Measurements from ENCODE around the gene GNAQ.

The GNAQ gene

GRCh38 chr9:78030553-78031443 is 813 bp downstream of the GNAQ start:
- DNase-seq, result peak; percentile 61

GRCh38 chr9:78030296-78030552 is 1.4 kb downstream of the GNAQ start:
- DNase-seq, result peak; percentile 18

- no peak for DNase-seq
Observed at GRCh38 chr9:78029551-78030295, 1.9 kb downstream of the GNAQ start.

GRCh38 chr9:78028926-78029325 is 2.7 kb downstream of the GNAQ start:
- no peak for DNase-seq

GRCh38 chr9:78026947-78027346 is 4.7 kb downstream of the GNAQ start:
- DNase-seq, result no peak

- no peak for DNase-seq
Observed at GRCh38 chr9:78026416-78026815, 5.2 kb downstream of the GNAQ start.

- no peak for DNase-seq
Observed at GRCh38 chr9:78025186-78025585, 6.4 kb downstream of the GNAQ start.

GRCh38 chr9:78023003-78023741 is 8.4 kb downstream of the GNAQ start:
- DNase-seq, result no peak

GRCh38 chr9:78021697-78022096 is 9.9 kb downstream of the GNAQ start:
- DNase-seq, result no peak

GRCh38 chr9:78017190-78017693 is 14.4 kb downstream of the GNAQ start:
- DNase-seq, result no peak

- no peak for DNase-seq
Observed at GRCh38 chr9:78015241-78015640, 16.4 kb downstream of the GNAQ start.

GRCh38 chr9:78014776-78015175 is 16.8 kb downstream of the GNAQ start:
- no peak for DNase-seq

- DNase-seq, result no peak
Observed at GRCh38 chr9:78013934-78014333, 17.7 kb downstream of the GNAQ start.

- DNase-seq, result no peak
Observed at GRCh38 chr9:78011049-78011448, 20.6 kb downstream of the GNAQ start.

GRCh38 chr9:78010445-78010844 is 21.2 kb downstream of the GNAQ start:
- DNase-seq, result no peak

GRCh38 chr9:78009186-78009585 is 22.4 kb downstream of the GNAQ start:
- no peak for DNase-seq

- no peak for DNase-seq
Observed at GRCh38 chr9:78006734-78007133, 24.9 kb downstream of the GNAQ start.

GRCh38 chr9:78005231-78006002 is 26.2 kb downstream of the GNAQ start:
- no peak for DNase-seq

- DNase-seq, result no peak
Observed at GRCh38 chr9:78004478-78005229, 27.0 kb downstream of the GNAQ start.

- DNase-seq, result no peak
Observed at GRCh38 chr9:78003730-78004129, 27.9 kb downstream of the GNAQ start.

- DNase-seq, result no peak
Observed at GRCh38 chr9:78001946-78002731, 29.5 kb downstream of the GNAQ start.

All from stimulated activated CD4-positive, alpha-beta T cell treated with anti-CD3 and anti-CD28 coated beads, Interleukin-4, amount 100 ng/mL, for 24 hours (primary cell).